K562 (cell line): ENCODE results near the gene LBH. TPM values are rescaled to one million over a fixed set of nuclear protein-coding genes. Genes with fewer than 3 reads are reported as not detected.

Source experiments
- CBX3 ChIP-seq, 2 experiments: IDR thresholded peaks; 1 replicate in 1 of 2; 2 replicates in 1 of 2; pipeline ENCODE4 v1.6.1; 2012; ENCODE audit warnings: inconsistent platforms in 2 of 2, low read length in 2 of 2, borderline replicate concordance in 1 of 2, control low read depth in 1 of 2
- E4F1 ChIP-seq: fragments of 250-450 bp; sonication (Bioruptor Pico); IDR thresholded peaks from 2 replicates; pipeline ENCODE4 v1.5.0; 2021; ENCODE audit warnings: mild to moderate bottlenecking, borderline replicate concordance
- GABPA ChIP-seq: fragments of 200-800 bp; sonication (Bioruptor generic); conservative IDR thresholded peaks from 2 replicates; pipeline ENCODE4 v1.6.1; 2016; ENCODE audit warnings: low read depth, missing genetic modification characterization, missing compliant biosample characterization
- HMGXB4 ChIP-seq: sonication (generic); formaldehyde crosslinking; IDR thresholded peaks from 2 replicates; pipeline ENCODE4 v1.8.1; 2023; ENCODE audit warnings: mild to moderate bottlenecking, missing genetic modification reagents
- POLR3A ChIP-seq: IDR thresholded peaks from 2 replicates; pipeline ENCODE4 v1.6.1; 2011; ENCODE audit warnings: borderline replicate concordance, mild to moderate bottlenecking, moderate library complexity; ENCODE audit not compliant: insufficient read length, insufficient read depth; ENCODE audit errors: extremely low read depth
- RAD21 ChIP-seq, 2 experiments: fragments of 250-450 bp in 1 of 2; fragments of 450-650 bp in 1 of 2; sonication (Bioruptor Pico) in 1 of 2; formaldehyde crosslinking in 1 of 2; IDR thresholded peaks in 1 of 2; conservative IDR thresholded peaks in 1 of 2; 2 replicates each; pipeline versions ENCODE4 v1.4.0 to v1.8.0; 2020 to 2022; ENCODE audit warnings: mild to moderate bottlenecking in 2 of 2, moderate library complexity in 1 of 2
- RFX5 ChIP-seq: IDR thresholded peaks from 2 replicates; pipeline ENCODE4 v1.6.1; 2011; ENCODE audit warnings: low read depth, mild to moderate bottlenecking, improper control_type of control experiment, low read length
- TSHZ1 ChIP-seq: fragments of 250-450 bp; sonication (Bioruptor Pico); IDR thresholded peaks from 2 replicates; pipeline ENCODE4 v1.4.0; 2020; ENCODE audit warnings: mild to moderate bottlenecking, moderate library complexity
- ZBTB12 ChIP-seq: fragments of 250-450 bp; sonication (Bioruptor Pico); IDR thresholded peaks from 2 replicates; pipeline ENCODE4 v1.4.0; 2020
- ZBTB34 ChIP-seq: fragments of 250-450 bp; sonication (Bioruptor Pico); IDR thresholded peaks from 2 replicates; pipeline ENCODE4 v1.8.0; 2021; ENCODE audit warnings: mild to moderate bottlenecking, moderate library complexity
- ZFP91 ChIP-seq: sonication (generic); formaldehyde crosslinking; IDR thresholded peaks from 2 replicates; pipeline ENCODE4 v1.8.0; 2022; ENCODE audit warnings: mild to moderate bottlenecking, missing genetic modification reagents
- ZFX ChIP-seq: sonication (generic); formaldehyde crosslinking; IDR thresholded peaks from 2 replicates; pipeline ENCODE4 v1.8.0; 2022; ENCODE audit warnings: mild to moderate bottlenecking, missing genetic modification reagents, moderate library complexity
- polyA plus RNA-seq, 8 experiments: library from polyadenylated mRNA; depleted of rRNA in 4 of 8; stranded (reverse) in 5 of 8; unstranded in 3 of 8; fragments of >200 nt; fragmentation: Nextera tagmentation in 2 of 8; fragmentation: Illumina TruSeq in 1 of 8; extraction: Ambion mirVana in 2 of 8; extraction: Trizol in 1 of 8; gene quantifications; 2 replicates each; pipeline versions ENCODE4 v1.2.1 to v1.2.3, GENCODE V29; 2011 to 2014; ENCODE audit warnings: inconsistent platforms in 1 of 8, missing spikeins in 1 of 8
- total RNA-seq, 7 experiments: library from RNA; depleted of rRNA in 6 of 7; stranded (reverse); fragments of >200 nt in 6 of 7; fragmentation: Illumina TruSeq in 2 of 7; extraction: Trizol in 2 of 7; gene quantifications; 2 replicates each; pipeline versions ENCODE4 v1.2.1 to v1.2.3, GENCODE V29; 2011 to 2021; ENCODE audit warnings: low replicate concordance in 1 of 7

LBH gene
- total and polyA plus RNA-seq, 9 of the 15 experiments (the other 6 are each of a cell fraction or from before 2014, with no cell fraction given) = 3.1 to 13.4 (median 7.4) TPM

GRCh38 chr2:30230497-30231211 is 680 bp upstream of the LBH start (continued):
- TF ChIP-seq TSHZ1 (CRISPR knock-in tag) (no peak), GABPA (tag) (no peak), ZBTB34 (CRISPR knock-in tag) (no peak), RAD21 (CRISPR knock-in tag; conservative IDR thresholded peaks at IDR 0.05 in 1 of 2, IDR thresholded peaks at IDR 0.05 in 1 of 2) (0 out of 4 replicates have a peak, but pooled peaks of 1 of the 2 experiments have one; percentile 8), E4F1 (CRISPR knock-in tag) (no peak), CBX3 (IDR thresholded peaks at IDR 0.05; ENCODE audit: borderline replicate concordance in 1 of 2, low read length in 2 of 2) (no peak), ZBTB12 (CRISPR knock-in tag) (no peak), ZFP91 (CRISPR knock-in tag) (no peak), HMGXB4 (no peak), POLR3A (no peak), RFX5 (no peak), ZFX (peak; percentile 85; the same call in 1 of the 2 replicates)
